Psoas muscle (tissue), 8 donors: ENCODE data around the gene THRA. TPM values are rescaled to one million over a fixed set of nuclear protein-coding genes. Genes with fewer than 3 reads are reported as not detected.

Experiments
- ATAC-seq, 4 donors: fragments of 200-7000 bp; cut with Tn5 transposase; one replicate each; pipeline ENCODE4 v1.9.1; 2020; ENCODE audit warnings: moderate library complexity in 3 of 4, mild to moderate bottlenecking in 2 of 4
- DNase-seq, 2 donors: peaks; one replicate each; pipeline ENCODE4 v3.0.0-alpha.2; 2020
- H3K27ac ChIP-seq: fragments of 200-600 bp; one replicate; pipeline ENCODE4 v1.8.0; 2022
- H3K27me3 ChIP-seq, 3 donors: fragments of 200-600 bp in 1 of 3; one replicate each; pipeline versions ENCODE4 v1.6.1 to v1.8.0; 2013 to 2022; ENCODE audit warnings: low read length in 2 of 3, mild to moderate bottlenecking in 2 of 3, moderate library complexity in 1 of 3; ENCODE audit not compliant: insufficient read depth in 3 of 3
- H3K36me3 ChIP-seq, 2 donors: fragments of 200-600 bp in 1 of 2; one replicate each; pipeline versions ENCODE4 v1.6.1 to v1.8.0; 2013 to 2022; ENCODE audit warnings: low read depth in 1 of 2, mild to moderate bottlenecking in 1 of 2, moderate library complexity in 1 of 2; ENCODE audit not compliant: insufficient read depth in 1 of 2
- H3K4me1 ChIP-seq: fragments of 200-600 bp; one replicate; pipeline ENCODE4 v1.8.0; 2022
- H3K4me3 ChIP-seq: fragments of 200-600 bp; one replicate; pipeline ENCODE4 v1.8.0; 2022; ENCODE audit warnings: mild to moderate bottlenecking
- H3K9me3 ChIP-seq: fragments of 200-600 bp; one replicate; pipeline ENCODE4 v1.8.0; 2022
- CTCF ChIP-seq: fragments of 200-600 bp; IDR thresholded peaks from one replicate; pipeline ENCODE4 v1.8.0; 2022; ENCODE audit warnings: antibody characterized with exemption
- WGBS, 3 donors: extraction: QIAGEN DNeasy Blood & Tissue Kit; methylation state at CpG; one replicate each; pipeline versions ENCODE4 v1.1.6 to v1.1.7; 2013; 5-methylcytosine and 5-hydroxymethylcytosine counted together
- intact Hi-C, 2 donors: fragments of 100-400 bp; cut with DNase I; formaldehyde crosslinking; loops; one replicate each; pipeline versions ENCODE4 v1.11.0 to v1.14.2; 2022
- polyA plus RNA-seq, 3 donors: library from polyadenylated mRNA; stranded (reverse); fragments of 200-250 nt; gene quantifications; one replicate each; pipeline ENCODE4 v1.2.3, GENCODE V29; 2013
- total RNA-seq, 4 donors: library from RNA; stranded (reverse); fragmentation: NEBNext Ultra II Directional in 2 of 4; extraction: Animal tissue kit (Norgen Biotek cat#: 25700) in 2 of 4; gene quantifications; one replicate each; pipeline versions ENCODE4 v1.2.1 to v1.2.4, GENCODE V29; 2021 to 2023
- donor health status: healthy with polysubstance abuse.
- donor health status: DM: no; HTN: no; CAD: no; lungs with moderate emphysema.
- donor health status: Bipolar disorder and iron deficiency.
- donor health status: healthy.
- donor health status: DM: yes; HTN: yes; CAD: no.
- donor health status: DM: no; HTN: no; CAD: no.
- donor health status: DM: no; HTN: no; CAD: no.
- donor health status: DM: yes; HTN: yes; CAD: no.

THRA gene
- total and polyA plus RNA-seq, 7 donors, result 9.5 to 60.0 (median 41.2) TPM

- DNase-seq (no peak), ATAC-seq (no peak)
- Histone ChIP-seq H3K27me3 (no peaks in the 10 kb centered on the region), H3K27ac (no peak overlapping the region), H3K4me1 (peaks cover 10% of the 10 kb centered on the region), H3K4me3 (no peak overlapping the region), H3K9me3 (no peaks in the 10 kb centered on the region), H3K36me3 (peaks cover 29 to 93% of the 10 kb centered on the region in 2 donors)
- intact Hi-C loops, result no loop called here
- no peak for TF ChIP-seq CTCF
- 66 to 75% (median 67%) methylated on average over 5 of the region's 5 CpGs for WGBS, 3 donors
Observed at GRCh38 chr17:40129498-40129897, 66.7 kb downstream of the THRA start.

- WGBS, 3 donors, result 78 to 88% (median 78%) methylated on average over 7 of the region's 7 CpGs
- no peaks in the 10 kb centered on the region for H3K9me3 ChIP-seq
- ATAC-seq, result peak in 2 of 4 donors; percentile 34 to 41
- H3K4me3 ChIP-seq, result no peak overlapping the region
- TF ChIP-seq CTCF, result no peak
- intact Hi-C loops, result no loop called here
- H3K4me1 ChIP-seq, result peaks cover under 1% of the 10 kb centered on the region
- peaks cover 36 to 100% of the 10 kb centered on the region in 2 donors for H3K36me3 ChIP-seq
- H3K27ac ChIP-seq, result no peak overlapping the region
- no peaks in the 10 kb centered on the region for H3K27me3 ChIP-seq
- DNase-seq, result no peak
Observed at GRCh38 chr17:40130352-40131042, 67.7 kb downstream of the THRA start.

- Histone ChIP-seq H3K9me3 (no peaks in the 10 kb centered on the region), H3K4me1 (peaks cover 5% of the 10 kb centered on the region), H3K27ac (no peak overlapping the region), H3K27me3 (no peaks in the 10 kb centered on the region), H3K36me3 (peaks cover 40 to 84% of the 10 kb centered on the region in 2 donors), H3K4me3 (no peak overlapping the region)
- TF ChIP-seq CTCF, result no peak
- DNase-seq, result no peak
- no peak for ATAC-seq
- intact Hi-C loops, result no loop called here
- 68 to 83% (median 71%) methylated on average over 7 of the region's 7 CpGs for WGBS, 3 donors
Observed at GRCh38 chr17:40134184-40134583, 71.4 kb downstream of the THRA start.

GRCh38 chr17:40135817-40136216 lies 73.1 kb downstream of the THRA start:
- Histone ChIP-seq H3K27me3 (no peaks in the 10 kb centered on the region), H3K4me1 (peaks cover 12% of the 10 kb centered on the region), H3K27ac (no peak overlapping the region), H3K4me3 (no peak overlapping the region), H3K36me3 (peaks cover 28 to 67% of the 10 kb centered on the region in 2 donors), H3K9me3 (no peaks in the 10 kb centered on the region)
- no peak for TF ChIP-seq CTCF
- ATAC-seq (no peak), DNase-seq (no peak)
- WGBS, 3 donors, result 91 to 96% (median 92%) methylated on average over 3 of the region's 3 CpGs
- intact Hi-C loops, result no loop called here
